IPS DF 19.7 (cell line): ENCODE data around the gene SRPX2.

ENCODE experiments used
- DNase-seq: peaks from one replicate; pipeline ENCODE4 v3.0.0-alpha.2; 2013; ENCODE audit warnings: low read depth, low spot score

Gene SRPX2

GRCh38 chrX:100650841-100651240 is 6.8 kb downstream of the SRPX2 start:
- DNase-seq: no peak

- DNase-seq: no peak
Measured at GRCh38 chrX:100652266-100652665, 8.3 kb downstream of the SRPX2 start.

- DNase-seq: no peak
Measured at GRCh38 chrX:100654261-100654660, 10.3 kb downstream of the SRPX2 start.

- DNase-seq: no peak
Measured at GRCh38 chrX:100658941-100659381, 15.0 kb downstream of the SRPX2 start.

GRCh38 chrX:100659431-100660137 is 15.6 kb downstream of the SRPX2 start:
- DNase-seq: no peak

- DNase-seq: no peak
Measured at GRCh38 chrX:100662170-100662569, 18.2 kb downstream of the SRPX2 start.

GRCh38 chrX:100662796-100663195 is 18.8 kb downstream of the SRPX2 start:
- no peak for DNase-seq

- no peak for DNase-seq
Measured at GRCh38 chrX:100663642-100664041, 19.6 kb downstream of the SRPX2 start.

- DNase-seq: no peak
Measured at GRCh38 chrX:100672966-100673365, 29.0 kb downstream of the SRPX2 start.

GRCh38 chrX:100673397-100673953 is 29.5 kb downstream of the SRPX2 start:
- no peak for DNase-seq

- DNase-seq: no peak
Measured at GRCh38 chrX:100674705-100675104, 30.7 kb downstream of the SRPX2 start.

- DNase-seq: no peak
Measured at GRCh38 chrX:100677611-100678181, 33.7 kb downstream of the SRPX2 start.

GRCh38 chrX:100680756-100681155 is 36.8 kb downstream of the SRPX2 start:
- DNase-seq: no peak

GRCh38 chrX:100681599-100681998 is 37.6 kb downstream of the SRPX2 start:
- no peak for DNase-seq

GRCh38 chrX:100682939-100683338 is 38.9 kb downstream of the SRPX2 start:
- no peak for DNase-seq

- peak; percentile 20 for DNase-seq
Measured at GRCh38 chrX:100685284-100685996, 41.4 kb downstream of the SRPX2 start.

- no peak for DNase-seq
Measured at GRCh38 chrX:100685997-100686305, 42.0 kb downstream of the SRPX2 start.

GRCh38 chrX:100687128-100687527 is 43.1 kb downstream of the SRPX2 start:
- DNase-seq: no peak

GRCh38 chrX:100687546-100687945 is 43.5 kb downstream of the SRPX2 start:
- DNase-seq: no peak

- DNase-seq: no peak
Measured at GRCh38 chrX:100695302-100695701, 51.3 kb downstream of the SRPX2 start.

- DNase-seq: no peak
Measured at GRCh38 chrX:100695991-100696390, 52.0 kb downstream of the SRPX2 start.

- no peak for DNase-seq
Measured at GRCh38 chrX:100696699-100697351, 52.8 kb downstream of the SRPX2 start.
